H1 (cell line): ENCODE measurements around the gene CPHXL2. TPM values are rescaled to one million over a fixed set of nuclear protein-coding genes. Genes with fewer than 3 reads are reported as not detected.

Experiments
- CTCF ChIA-PET: fragments of 300-600 bp; sonication (Branson Sonifier 250); formaldehyde crosslinking; loops from one replicate; lab custom pipeline; 2021; ENCODE audit not compliant: partially characterized antibody; lab: Charles Lee
- POLR2A ChIA-PET: fragments of 300-600 bp; sonication (Branson Sonifier 250); formaldehyde crosslinking; loops from one replicate; lab custom pipeline; 2021; ENCODE audit warnings: inconsistent platforms; ENCODE audit not compliant: partially characterized antibody; lab: Charles Lee
- DNase-seq, 2 experiments: peaks; one replicate each; pipeline versions ENCODE4 v3.0.0 to v3.0.0-alpha.2; 2010 to 2022; ENCODE audit warnings: low spot score in 2 of 2, low read depth in 1 of 2, mixed read lengths in 1 of 2
- FAIRE-seq: peaks from 2 replicates; lab custom pipeline; 2011; peaks lifted over from hg19 to GRCh38; lab: Jason Lieb, UNC
- H2AFZ ChIP-seq: 2 replicates; pipeline ENCODE4 v1.8.1; 2012; ENCODE audit warnings: low read length, inconsistent platforms
- H2AK5ac ChIP-seq: 2 replicates; pipeline ENCODE4 v1.6.1; 2013; ENCODE audit warnings: low read depth, low read length
- H2BK120ac ChIP-seq: replicated peaks from 2 replicates; pipeline ENCODE3; 2013; ENCODE audit warnings: low read depth, low read length, inconsistent platforms
- H2BK12ac ChIP-seq: 2 replicates; pipeline ENCODE4 v1.6.1; 2013; ENCODE audit warnings: low read depth, low read length
- H2BK15ac ChIP-seq: 2 replicates; pipeline ENCODE4 v1.6.1; 2013; ENCODE audit warnings: low read length
- H2BK20ac ChIP-seq: 2 replicates; pipeline ENCODE4 v1.6.1; 2013; ENCODE audit warnings: low read length
- H2BK5ac ChIP-seq: 2 replicates; pipeline ENCODE4 v1.6.1; 2013; ENCODE audit warnings: low read depth, low read length
- H3K14ac ChIP-seq: 2 replicates; pipeline ENCODE4 v1.6.1; 2013; ENCODE audit warnings: inconsistent platforms; ENCODE audit not compliant: insufficient read length
- H3K18ac ChIP-seq: 2 replicates; pipeline ENCODE4 v1.6.1; 2013; ENCODE audit warnings: low read length; ENCODE audit errors: extremely low read depth
- H3K23ac ChIP-seq: 2 replicates; pipeline ENCODE4 v1.6.1; 2013; ENCODE audit warnings: inconsistent platforms; ENCODE audit not compliant: insufficient read length
- H3K23me2 ChIP-seq: 2 replicates; pipeline ENCODE4 v1.6.1; 2013; ENCODE audit warnings: low read depth, low read length
- H3K27ac ChIP-seq: 2 replicates; pipeline ENCODE4 v1.6.1; 2011; ENCODE audit warnings: low read depth, low read length, inconsistent platforms
- H3K27me3 ChIP-seq, 4 experiments: replicated peaks in 1 of 4; 1 replicate in 1 of 4; 2 replicates in 3 of 4; pipeline versions ENCODE4 v1.6.1 to v1.8.1; 2011 to 2013; ENCODE audit warnings: low read length in 3 of 4, mild to moderate bottlenecking in 3 of 4, inconsistent platforms in 2 of 4, mixed read lengths in 2 of 4, moderate library complexity in 1 of 4; ENCODE audit not compliant: control insufficient read depth in 3 of 4, insufficient read depth in 3 of 4; ENCODE audit errors: extremely low read depth in 1 of 4
- H3K36me3 ChIP-seq, 4 experiments: 2 replicates each; pipeline versions ENCODE4 v1.6.1 to v1.8.1; 2011 to 2013; ENCODE audit warnings: mild to moderate bottlenecking in 4 of 4, low read length in 3 of 4, moderate library complexity in 2 of 4, control low read depth in 1 of 4, inconsistent platforms in 1 of 4; ENCODE audit not compliant: insufficient read depth in 4 of 4, control insufficient read depth in 2 of 4
- H3K4ac ChIP-seq: replicated peaks from 2 replicates; pipeline ENCODE3; 2013; ENCODE audit warnings: low read length, low read depth, mixed read lengths, inconsistent platforms; ENCODE audit not compliant: insufficient read length
- H3K4me1 ChIP-seq, 4 experiments: replicated peaks in 1 of 4; 1 replicate in 1 of 4; 2 replicates in 3 of 4; pipeline versions ENCODE4 v1.6.1 to v1.8.1; 2011 to 2013; ENCODE audit warnings: low read length in 3 of 4, inconsistent platforms in 2 of 4, mixed read lengths in 1 of 4; ENCODE audit not compliant: insufficient read depth in 4 of 4, control insufficient read depth in 3 of 4
- H3K4me2 ChIP-seq, 2 experiments: 2 replicates each; pipeline versions ENCODE4 v1.6.1 to v1.8.1; 2011 to 2013; ENCODE audit warnings: low read depth in 2 of 2, low read length in 2 of 2, control low read depth in 1 of 2, inconsistent platforms in 1 of 2, mild to moderate bottlenecking in 1 of 2; ENCODE audit not compliant: insufficient read depth in 1 of 2
- H3K4me3 ChIP-seq, 4 experiments: fragments of 200-600, 300-600 bp in 1 of 4; sonication (generic), shearing (Covaris generic), sonication (Bioruptor Twin) in 1 of 4; 2 replicates each; pipeline versions ENCODE4 v1.5.1 to v1.8.1; 2011 to 2016; ENCODE audit warnings: low read length in 4 of 4, low read depth in 3 of 4, control low read depth in 2 of 4, inconsistent platforms in 2 of 4, mild to moderate bottlenecking in 2 of 4, mixed read lengths in 1 of 4, moderate library complexity in 1 of 4; ENCODE audit not compliant: insufficient read depth in 2 of 4; ENCODE audit errors: extremely low read depth in 1 of 4
- H3K56ac ChIP-seq: replicated peaks from 2 replicates; pipeline ENCODE3; 2013; ENCODE audit warnings: low read depth, mild to moderate bottlenecking, mixed read lengths, low read length, inconsistent platforms; ENCODE audit not compliant: insufficient read length
- H3K79me1 ChIP-seq: 2 replicates; pipeline ENCODE4 v1.6.1; 2013; ENCODE audit warnings: low read depth, low read length, control low read depth
- H3K79me2 ChIP-seq, 2 experiments: 2 replicates each; pipeline versions ENCODE4 v1.6.1 to v1.8.1; 2012 to 2013; ENCODE audit warnings: low read length in 2 of 2, mild to moderate bottlenecking in 2 of 2, inconsistent platforms in 1 of 2; ENCODE audit not compliant: insufficient read depth in 2 of 2, control insufficient read depth in 1 of 2
- H3K9ac ChIP-seq, 4 experiments: replicated peaks in 1 of 4; 1 replicate in 1 of 4; 2 replicates in 3 of 4; pipeline versions ENCODE4 v1.6.1 to v1.8.1; 2011 to 2013; ENCODE audit warnings: low read depth in 3 of 4, low read length in 3 of 4, control low read depth in 2 of 4, mild to moderate bottlenecking in 2 of 4, moderate library complexity in 2 of 4, inconsistent platforms in 1 of 4; ENCODE audit errors: extremely low read depth in 1 of 4
- H3K9me3 ChIP-seq, 2 experiments: 2 replicates each; pipeline versions ENCODE4 v1.6.1 to v1.8.1; 2012 to 2013; ENCODE audit warnings: mild to moderate bottlenecking in 2 of 2, moderate library complexity in 2 of 2, control low read depth in 1 of 2, inconsistent platforms in 1 of 2, low read depth in 1 of 2, low read length in 1 of 2, mixed read lengths in 1 of 2; ENCODE audit not compliant: insufficient read depth in 2 of 2
- H4K20me1 ChIP-seq, 2 experiments: replicated peaks in 1 of 2; 2 replicates each; pipeline versions ENCODE3 to v1.8.1; 2011 to 2013; ENCODE audit warnings: inconsistent platforms in 2 of 2, low read length in 2 of 2, mild to moderate bottlenecking in 1 of 2; ENCODE audit not compliant: insufficient read depth in 2 of 2, control insufficient read depth in 1 of 2
- H4K5ac ChIP-seq: 2 replicates; pipeline ENCODE4 v1.6.1; 2013; ENCODE audit warnings: low read length, low read depth, mixed read lengths, inconsistent platforms; ENCODE audit not compliant: insufficient read length
- H4K8ac ChIP-seq: 2 replicates; pipeline ENCODE4 v1.8.0; 2013; ENCODE audit warnings: mild to moderate bottlenecking, moderate library complexity, low read length, inconsistent platforms; ENCODE audit not compliant: insufficient read depth; ENCODE audit errors: extremely low read depth
- H4K91ac ChIP-seq: replicated peaks from 2 replicates; pipeline ENCODE3; 2013; ENCODE audit warnings: low read length, mixed read lengths, inconsistent platforms; ENCODE audit not compliant: insufficient read length
- BACH1 ChIP-seq: IDR thresholded peaks from 2 replicates; pipeline ENCODE4 v1.6.1; 2012; ENCODE audit warnings: low read length, improper control_type of control experiment
- BRCA1 ChIP-seq: IDR thresholded peaks from 2 replicates; pipeline ENCODE4 v1.6.1; 2012; ENCODE audit warnings: low read depth, low read length, improper control_type of control experiment
- CBX8 ChIP-seq: fragments of 300-800, 300-1000 bp; sonication (generic); IDR thresholded peaks from 2 replicates; pipeline ENCODE4 v1.7.1; 2016; ENCODE audit warnings: low read depth, low read length, borderline replicate concordance
- CHD1 ChIP-seq: IDR thresholded peaks from 2 replicates; pipeline ENCODE4 v1.6.1; 2012; ENCODE audit warnings: low read depth, low read length, improper control_type of control experiment
- EZH2 ChIP-seq: fragments of 200-600 bp; sonication (generic); IDR thresholded peaks from 2 replicates; pipeline ENCODE4 v1.7.1; 2012; ENCODE audit warnings: low read depth, mild to moderate bottlenecking, moderate library complexity, low read length, inconsistent platforms; ENCODE audit not compliant: severe bottlenecking
- FOSL1 ChIP-seq: IDR thresholded peaks from 2 replicates; pipeline ENCODE4 v1.6.1; 2011; ENCODE audit warnings: mild to moderate bottlenecking, low read depth, low read length, moderate library complexity; ENCODE audit not compliant: insufficient read depth
- KDM1A ChIP-seq: fragments of 200-600, 300-600 bp; sonication (generic); IDR thresholded peaks from 2 replicates; pipeline ENCODE4 v1.7.1; 2016; ENCODE audit warnings: mild to moderate bottlenecking, low read length, borderline replicate concordance
- KDM4A ChIP-seq: IDR thresholded peaks from one replicate; pipeline ENCODE4 v1.7.1; 2012; ENCODE audit warnings: low read depth, mild to moderate bottlenecking, moderate library complexity, low read length, inconsistent platforms; ENCODE audit not compliant: severe bottlenecking
- NANOG ChIP-seq: IDR thresholded peaks from 2 replicates; pipeline ENCODE4 v1.6.1; 2011; ENCODE audit warnings: low read length, low read depth, mild to moderate bottlenecking, inconsistent platforms; ENCODE audit not compliant: insufficient read depth, poor library complexity, severe bottlenecking
- POLR2A ChIP-seq, 2 experiments: IDR thresholded peaks; 1 replicate in 1 of 2; 2 replicates in 1 of 2; pipeline ENCODE4 v1.6.1; 2011; ENCODE audit warnings: low read depth in 2 of 2, low read length in 2 of 2, mild to moderate bottlenecking in 2 of 2; ENCODE audit errors: control extremely low read depth in 1 of 2
- SAP30 ChIP-seq: fragments of 300-600 bp; sonication (generic); IDR thresholded peaks from 2 replicates; pipeline ENCODE4 v1.7.1; 2012; ENCODE audit warnings: low read length, moderate library complexity, mild to moderate bottlenecking, inconsistent platforms; ENCODE audit not compliant: insufficient read depth, insufficient replicate concordance
- SIN3A ChIP-seq, 2 experiments: IDR thresholded peaks in 1 of 2; conservative IDR thresholded peaks in 1 of 2; 2 replicates each; pipeline ENCODE4 v1.6.1; 2011 to 2012; ENCODE audit warnings: low read length in 2 of 2, improper control_type of control experiment in 1 of 2, low read depth in 1 of 2, mild to moderate bottlenecking in 1 of 2
- TEAD4 ChIP-seq: IDR thresholded peaks from 2 replicates; pipeline ENCODE4 v1.6.1; 2012; ENCODE audit warnings: low read depth, low read length, inconsistent platforms, mixed read lengths
- WGBS, 2 experiments: shearing (Covaris generic) in 1 of 2; methylation state at CpG; one replicate each; pipeline versions ENCODE4 v1.1.6 to v1.1.7; 2013 to 2015; ENCODE audit warnings: low lambda C conversion rate in 2 of 2, mixed read lengths in 2 of 2, inconsistent platforms in 1 of 2, low coverage in 1 of 2, missing lambda C conversion rate in 1 of 2; ENCODE audit not compliant: insufficient replicate concordance in 2 of 2, insufficient coverage in 1 of 2, insufficient read length in 1 of 2; ENCODE audit errors: extremely low coverage in 1 of 2, missing lambda C conversion rate in 1 of 2; 5-methylcytosine and 5-hydroxymethylcytosine counted together
- polyA plus RNA-seq, 7 experiments: library from polyadenylated mRNA; depleted of rRNA in 3 of 7; stranded (reverse) in 5 of 7; unstranded in 2 of 7; fragments of >200 nt in 5 of 7; fragments of 200-250 nt in 2 of 7; gene quantifications; 1 replicate in 5 of 7; 2 replicates in 1 of 7; 4 replicates in 1 of 7; pipeline versions ENCODE4 v1.2.1 to v1.2.3, GENCODE V29; 2011 to 2013; ENCODE audit warnings: missing spikeins in 2 of 7, mixed read lengths in 2 of 7
- total RNA-seq: library from RNA; stranded (reverse); fragmentation: NEBNext Ultra II Directional; extraction: Animal tissue kit (Norgen Biotek cat#: 25700); gene quantifications from 2 replicates; pipeline ENCODE4 v1.2.1, GENCODE V29; 2021
- TF ChIP-seq, protein P1 (sequence below): IDR thresholded peaks from 2 replicates; pipeline ENCODE4 v1.6.1; 2011; ENCODE audit warnings: low read depth, mild to moderate bottlenecking, low read length; ENCODE audit not compliant: insufficient read depth

Gene CPHXL2
- total and polyA plus RNA-seq, 2 of the 8 experiments (the other 6 are each of a cell fraction or from before 2014, with no cell fraction given): not detected

DNA sequence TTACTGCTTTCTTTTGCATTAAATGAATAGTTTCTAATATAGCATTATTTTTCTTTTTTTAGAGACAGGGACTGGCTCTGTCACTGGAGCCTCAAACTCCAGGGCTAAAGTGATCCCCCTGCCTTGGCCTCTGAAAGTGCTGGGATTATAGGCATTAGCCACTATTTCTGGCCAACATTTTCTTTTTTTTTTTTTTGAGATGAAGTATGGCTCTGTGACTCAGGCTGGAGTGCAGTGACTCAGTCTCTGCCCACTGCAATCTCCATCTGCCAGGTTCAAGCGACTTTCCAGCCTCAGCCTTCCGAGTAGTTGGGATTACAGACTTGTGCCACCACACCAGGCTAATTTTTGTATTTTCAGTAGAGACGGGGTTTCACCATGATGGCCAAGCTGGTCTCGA is 26.5 kb upstream of the CPHXL2 start:
- Histone ChIP-seq H2BK20ac (no peak overlapping the region), H2BK15ac (no peak overlapping the region), H3K4me3 (no peak overlapping the region), H2BK12ac (no peak overlapping the region), H2BK120ac (no peak overlapping the region), H3K14ac (no peak overlapping the region), H4K8ac (no peak overlapping the region), H2BK5ac (no peak overlapping the region), H4K91ac (no peak overlapping the region), H3K4ac (no peak overlapping the region), H3K27me3 (no peaks in the 10 kb centered on the region), H2AFZ (no peak overlapping the region), H3K36me3 (no peaks in the 10 kb centered on the region), H2AK5ac (no peak overlapping the region), H4K20me1 (no peaks in the 10 kb centered on the region), H3K79me1 (no peaks in the 10 kb centered on the region), H3K9ac (no peak overlapping the region), H3K4me2 (no peak overlapping the region), H3K56ac (no peak overlapping the region), H3K27ac (no peak overlapping the region), H3K23ac (no peak overlapping the region), H4K5ac (no peak overlapping the region), H3K18ac (no peak overlapping the region), H3K79me2 (no peaks in the 10 kb centered on the region), H3K23me2 (no peaks in the 10 kb centered on the region), H3K4me1 (no peaks in the 10 kb centered on the region; a peak in 1 of 7 replicates), H3K9me3 (0 out of 4 replicates have a peak, but pooled peaks cover 3 to 10% of the 10 kb centered on the region in 2 experiments)
- CTCF ChIA-PET: no interaction called here
- DNase-seq (no peak), FAIRE-seq (no peak)
- WGBS, 2 experiments: 90% methylated on average over 4 of the region's 4 CpGs; no CpG with 5 or more reads in 1 of the 2 experiments
- POLR2A ChIA-PET: no interaction called here
- no peak for TF ChIP-seq TEAD4
- TF ChIP-seq KDM4A: no peak
- TF ChIP-seq NANOG: no peak
- no peak for TF ChIP-seq BACH1
- TF ChIP-seq CBX8: no peak
- no peak for TF ChIP-seq KDM1A
- no peak for TF ChIP-seq EZH2
- no peak for TF ChIP-seq POLR2A (IDR thresholded peaks at IDR 0.05; ENCODE audit: control extremely low read depth in 1 of 2, low read depth in 2 of 2, low read length in 2 of 2)
- no peak for TF ChIP-seq CHD1
- no peak for TF ChIP-seq SAP30
- TF ChIP-seq, protein P1, sequence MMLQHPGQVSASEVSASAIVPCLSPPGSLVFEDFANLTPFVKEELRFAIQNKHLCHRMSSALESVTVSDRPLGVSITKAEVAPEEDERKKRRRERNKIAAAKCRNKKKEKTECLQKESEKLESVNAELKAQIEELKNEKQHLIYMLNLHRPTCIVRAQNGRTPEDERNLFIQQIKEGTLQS: no peak
- TF ChIP-seq BRCA1: no peak
- no peak for TF ChIP-seq FOSL1
- TF ChIP-seq SIN3A (conservative IDR thresholded peaks at IDR 0.05 in 1 of 2, IDR thresholded peaks at IDR 0.05 in 1 of 2; ENCODE audit: low read depth in 1 of 2, low read length in 2 of 2): no peak
